Measurements from ENCODE around the gene VAC14.

The VAC14 gene

GRCh38 chr16:70717065-70717464, 83.9 kb downstream of the VAC14 start:
- Histone ChIP-seq H3K36me3 (peaks cover 6% of the 10 kb centered on the region), H3K9me3 (ENCODE audit: severe bottlenecking) (no peaks in the 10 kb centered on the region), H3K27me3 (ENCODE audit: insufficient read depth, low read depth, severe bottlenecking) (no peaks in the 10 kb centered on the region), H3K4me3 (ENCODE audit: low read depth, low read length) (no peak overlapping the region), H3K27ac (no peak overlapping the region)
- TF ChIP-seq CTCF (IDR thresholded peaks at IDR 0.05; ENCODE audit: low read depth, low read length) = no peak
- DNase-seq = no peak

DNA sequence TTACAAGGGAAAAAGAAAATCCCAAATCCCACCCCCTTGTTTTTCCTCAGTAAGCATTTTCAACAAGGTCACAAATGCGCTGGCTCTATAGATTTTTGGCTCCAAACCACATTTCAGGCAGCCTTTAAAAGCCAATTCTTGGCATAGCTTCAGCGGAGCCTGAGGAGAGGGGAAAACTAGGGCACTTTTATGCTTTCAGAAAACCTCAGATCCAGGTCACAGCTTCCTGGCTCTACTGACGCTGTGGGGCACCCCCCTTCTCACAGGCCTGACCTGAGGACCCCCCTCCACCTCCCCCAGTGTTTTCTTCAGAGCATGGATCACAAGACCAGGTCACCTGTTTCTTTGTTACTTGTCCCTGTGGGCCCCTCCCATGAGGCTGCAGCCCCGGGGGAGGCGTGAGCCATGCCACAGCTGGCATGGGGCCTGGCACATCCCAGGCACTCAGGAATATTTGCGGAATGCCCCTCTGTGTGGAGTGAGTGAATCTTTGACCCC, 85.0 kb downstream of the VAC14 start:
- no peak for TF ChIP-seq CTCF (IDR thresholded peaks at IDR 0.05; ENCODE audit: low read depth, low read length)
- Histone ChIP-seq H3K9me3 (ENCODE audit: severe bottlenecking) (no peaks in the 10 kb centered on the region), H3K27me3 (ENCODE audit: insufficient read depth, low read depth, severe bottlenecking) (no peaks in the 10 kb centered on the region), H3K4me3 (ENCODE audit: low read depth, low read length) (no peak overlapping the region), H3K27ac (no peak overlapping the region), H3K36me3 (peaks cover 6% of the 10 kb centered on the region)
- no peak for DNase-seq

GRCh38 chr16:70715055-70715858, 85.7 kb downstream of the VAC14 start:
- peak; percentile 4; the same call in 1 of the 2 replicates for TF ChIP-seq CTCF (IDR thresholded peaks at IDR 0.05; ENCODE audit: low read depth, low read length)
- H3K36me3 ChIP-seq = peaks cover 4% of the 10 kb centered on the region; the same call in 1 of the 2 replicates
- no peaks in the 10 kb centered on the region for H3K9me3 ChIP-seq (ENCODE audit: severe bottlenecking)
- peak; percentile 68 for DNase-seq
- peak overlapping the region; percentile 65 for H3K27ac ChIP-seq
- no peak overlapping the region for H3K4me3 ChIP-seq (ENCODE audit: low read depth, low read length)
- no peaks in the 10 kb centered on the region for H3K27me3 ChIP-seq (ENCODE audit: insufficient read depth, low read depth, severe bottlenecking)

- Histone ChIP-seq H3K9me3 (ENCODE audit: severe bottlenecking) (no peaks in the 10 kb centered on the region), H3K27me3 (ENCODE audit: insufficient read depth, low read depth, severe bottlenecking) (no peaks in the 10 kb centered on the region), H3K36me3 (no peaks in the 10 kb centered on the region; the same call in 1 of the 2 replicates), H3K27ac (peak overlapping the region; percentile 65), H3K4me3 (ENCODE audit: low read depth, low read length) (no peak overlapping the region)
- TF ChIP-seq CTCF (IDR thresholded peaks at IDR 0.05; ENCODE audit: low read depth, low read length) = no peak
- DNase-seq = no peak
Measured at GRCh38 chr16:70714581-70715054, 86.3 kb downstream of the VAC14 start.

DNA sequence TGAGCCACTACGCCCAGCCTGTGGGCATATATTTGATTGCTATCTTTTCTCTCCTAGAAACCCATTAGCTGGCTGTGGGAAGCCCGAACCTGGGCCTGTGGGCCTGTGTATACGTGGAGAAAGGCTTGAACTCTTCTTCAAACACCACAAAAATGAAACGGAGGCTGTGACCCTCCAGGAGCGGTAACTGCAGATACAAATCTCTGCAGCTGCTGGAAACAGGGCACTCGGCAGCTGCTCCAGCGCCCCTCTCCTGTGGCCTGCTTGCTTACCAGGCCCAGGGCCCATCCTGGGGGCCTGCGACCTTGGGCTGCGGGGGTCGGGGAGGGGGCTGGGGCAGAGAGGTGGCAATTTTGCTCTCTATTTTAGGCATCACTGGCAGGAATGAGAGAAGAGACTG, 87.1 kb downstream of the VAC14 start:
- H3K27me3 ChIP-seq (ENCODE audit: insufficient read depth, low read depth, severe bottlenecking) = no peaks in the 10 kb centered on the region
- no peaks in the 10 kb centered on the region for H3K9me3 ChIP-seq (ENCODE audit: severe bottlenecking)
- DNase-seq = no peak
- no peaks in the 10 kb centered on the region for H3K36me3 ChIP-seq
- TF ChIP-seq CTCF (IDR thresholded peaks at IDR 0.05; ENCODE audit: low read depth, low read length) = no peak
- H3K4me3 ChIP-seq (ENCODE audit: low read depth, low read length) = no peak overlapping the region
- no peak overlapping the region for H3K27ac ChIP-seq
